HG02870 (cell line): ENCODE results near the gene BANP.
"Not testable (repeated sequence)": the region's sequence is repeated elsewhere in the genome, so short reads cannot be mapped to it uniquely, and the experiment has no call there.

Source experiments
- ATAC-seq: cut with Tn5 transposase; IDR thresholded peaks from one replicate; pipeline ENCODE4 v1.9.1; 2021; ENCODE audit warnings: mild to moderate bottlenecking, moderate library complexity; ENCODE audit not compliant: unreplicated experiment

The BANP gene

DNA sequence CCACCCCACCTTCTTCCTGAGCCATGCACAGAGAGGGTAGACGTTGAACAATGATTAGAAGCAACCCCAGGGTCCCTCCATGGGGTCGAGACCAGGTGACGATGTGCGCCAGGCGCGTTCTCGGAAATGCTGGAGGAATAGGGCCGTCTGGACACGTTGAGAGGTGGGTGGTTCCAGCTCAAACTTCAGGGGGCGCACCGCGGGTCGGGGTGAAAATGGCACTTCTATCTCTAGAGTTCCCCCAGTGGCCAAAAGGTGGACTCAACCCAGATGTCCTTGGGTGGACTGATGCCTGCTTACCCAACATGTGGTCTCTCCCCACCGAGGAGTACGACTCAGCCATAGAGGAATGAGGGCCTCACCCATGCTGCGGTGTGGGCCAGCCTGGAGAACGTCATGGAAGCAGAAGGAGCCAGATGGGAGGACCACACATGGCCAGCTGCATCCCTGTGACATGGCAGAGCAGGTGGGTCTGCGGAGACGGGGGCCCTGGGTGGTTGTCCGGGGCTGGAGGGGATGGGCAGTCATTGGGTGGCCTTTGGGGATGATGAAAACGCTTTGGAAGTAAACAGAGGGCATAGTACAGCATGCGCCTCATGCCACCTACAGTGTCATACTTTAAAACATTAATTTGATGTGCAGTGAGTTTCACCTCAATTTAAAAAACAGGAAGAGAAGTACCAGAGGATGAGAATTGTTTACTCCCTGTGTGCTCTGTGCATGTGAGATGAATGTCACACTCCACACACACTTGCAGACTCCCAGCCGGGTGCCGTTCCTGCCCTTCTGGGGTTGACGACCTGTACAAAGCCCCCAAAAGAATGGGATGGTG is 147.7 kb downstream of the BANP start:
- not testable (repeated sequence) for ATAC-seq

DNA sequence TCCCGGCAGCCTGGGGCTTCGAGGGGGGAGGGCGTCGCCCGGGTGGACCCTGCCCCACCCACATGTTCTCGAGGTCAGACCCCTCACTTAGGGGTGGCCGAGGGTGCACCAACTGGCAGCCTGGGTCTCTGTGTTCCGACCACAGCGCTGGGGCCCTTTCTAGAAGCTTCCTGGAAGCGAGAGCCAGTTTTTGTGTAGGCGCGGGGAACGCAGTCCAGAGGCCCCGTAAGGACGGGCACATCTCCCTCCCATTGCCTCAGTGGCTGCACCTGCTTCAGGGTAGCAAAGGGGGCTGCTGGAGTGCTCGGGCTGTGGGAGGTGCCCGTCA is 148.3 kb downstream of the BANP start:
- ATAC-seq, result no peak

GRCh38 chr16:88099956-88100355 is 148.7 kb downstream of the BANP start:
- ATAC-seq, result not testable (repeated sequence)

DNA sequence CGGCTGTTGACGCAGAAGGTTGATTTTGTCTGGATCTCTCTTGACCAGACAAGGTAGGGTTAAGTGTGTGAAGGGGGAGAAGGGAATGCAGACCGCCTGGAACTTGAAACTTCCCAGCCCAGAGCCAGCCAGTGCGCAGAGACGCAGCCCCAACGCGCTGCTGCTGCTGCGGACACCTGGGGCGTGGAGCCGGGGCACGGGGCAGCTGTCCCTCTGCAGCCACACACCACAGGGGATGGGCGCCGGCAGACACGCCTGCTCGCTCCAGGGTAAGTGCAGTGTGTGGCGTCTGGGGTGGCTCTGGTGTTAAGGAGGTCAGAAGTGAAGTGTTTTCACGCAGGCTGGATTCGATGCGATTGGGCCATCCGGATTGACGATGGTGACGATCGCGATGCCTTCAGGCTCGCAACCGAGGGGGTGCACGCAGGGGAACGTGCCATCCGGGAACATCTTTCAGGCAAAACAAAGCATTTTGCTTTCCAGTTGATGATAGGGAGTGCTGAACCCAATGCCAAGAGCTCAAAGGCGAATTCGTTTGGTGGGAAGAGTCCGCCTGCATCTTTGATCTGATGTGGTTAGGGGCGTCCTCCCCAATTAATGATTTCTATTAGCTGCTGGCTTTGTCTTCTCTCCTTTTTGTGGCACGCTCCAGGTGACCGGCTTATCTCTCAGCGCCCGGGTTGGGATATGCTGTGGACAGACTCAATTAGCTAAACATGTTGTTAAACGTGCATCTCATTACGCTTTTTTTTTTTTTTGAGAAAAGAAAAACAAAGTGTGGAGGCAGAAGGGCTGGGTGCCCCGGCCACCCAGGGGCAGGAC is 149.8 kb downstream of the BANP start:
- not testable (repeated sequence) for ATAC-seq

- not testable (repeated sequence) for ATAC-seq
Measured at GRCh38 chr16:88101623-88102105, 150.4 kb downstream of the BANP start.

- ATAC-seq, result no peak
Measured at GRCh38 chr16:88102597-88102996, 151.4 kb downstream of the BANP start.

DNA sequence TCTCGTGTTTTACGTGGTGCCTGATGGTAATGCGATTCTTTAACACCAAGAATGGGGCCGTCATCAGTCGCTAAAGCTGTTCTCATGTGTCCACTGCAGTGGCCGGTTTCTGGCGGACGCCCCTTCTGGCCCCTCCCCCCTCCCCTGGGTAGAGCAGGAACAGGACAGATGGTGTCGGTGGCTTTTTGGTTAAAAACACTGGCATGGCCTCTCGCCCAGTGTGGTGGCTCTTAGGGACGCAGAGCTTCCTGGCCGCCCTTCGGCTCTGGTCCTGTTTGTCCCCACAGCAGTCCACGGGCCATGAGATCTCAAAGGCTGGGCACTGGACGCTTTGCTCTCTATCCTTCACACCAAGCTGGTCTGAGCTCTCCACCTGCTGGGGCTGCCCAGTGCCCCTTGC is 151.8 kb downstream of the BANP start:
- ATAC-seq, result no peak

- ATAC-seq, result no peak
Measured at GRCh38 chr16:88103581-88104188, 152.5 kb downstream of the BANP start.

- not testable (repeated sequence) for ATAC-seq
Measured at GRCh38 chr16:88104363-88104762, 153.1 kb downstream of the BANP start.

DNA sequence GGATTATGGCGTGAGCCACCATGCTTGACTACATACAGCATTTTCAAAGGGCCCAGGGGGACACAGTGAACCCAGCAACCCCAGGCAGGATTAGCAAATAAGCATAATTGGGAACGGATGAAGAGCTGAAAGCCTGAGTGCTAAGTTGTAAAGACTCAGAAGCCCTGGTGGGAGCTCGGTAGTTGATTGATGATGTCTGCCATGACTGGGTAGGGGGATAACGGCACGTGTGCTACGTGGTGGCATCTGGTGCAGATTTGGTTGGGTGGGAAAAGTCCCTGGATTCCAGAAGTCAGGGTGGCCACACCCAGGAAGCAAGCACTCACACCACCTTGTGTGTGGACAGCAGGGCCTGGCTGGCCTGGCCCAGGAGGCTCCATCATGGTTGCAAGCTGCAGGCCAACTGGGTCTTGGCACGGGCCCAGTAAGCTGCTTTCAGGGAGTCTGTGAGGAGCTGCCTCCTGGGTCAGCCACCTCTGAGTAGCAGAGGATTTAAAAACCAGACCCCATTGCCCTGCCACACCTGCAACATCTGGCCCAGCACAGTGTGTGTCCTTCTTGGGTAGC is 154.4 kb downstream of the BANP start:
- not testable (repeated sequence) for ATAC-seq

- ATAC-seq, result not testable (repeated sequence)
Measured at GRCh38 chr16:88106566-88106965, 155.3 kb downstream of the BANP start.

- ATAC-seq, result no peak
Measured at GRCh38 chr16:88108762-88109161, 157.5 kb downstream of the BANP start.

- ATAC-seq, result not testable (repeated sequence)
Measured at GRCh38 chr16:88109726-88110621, 158.7 kb downstream of the BANP start.

DNA sequence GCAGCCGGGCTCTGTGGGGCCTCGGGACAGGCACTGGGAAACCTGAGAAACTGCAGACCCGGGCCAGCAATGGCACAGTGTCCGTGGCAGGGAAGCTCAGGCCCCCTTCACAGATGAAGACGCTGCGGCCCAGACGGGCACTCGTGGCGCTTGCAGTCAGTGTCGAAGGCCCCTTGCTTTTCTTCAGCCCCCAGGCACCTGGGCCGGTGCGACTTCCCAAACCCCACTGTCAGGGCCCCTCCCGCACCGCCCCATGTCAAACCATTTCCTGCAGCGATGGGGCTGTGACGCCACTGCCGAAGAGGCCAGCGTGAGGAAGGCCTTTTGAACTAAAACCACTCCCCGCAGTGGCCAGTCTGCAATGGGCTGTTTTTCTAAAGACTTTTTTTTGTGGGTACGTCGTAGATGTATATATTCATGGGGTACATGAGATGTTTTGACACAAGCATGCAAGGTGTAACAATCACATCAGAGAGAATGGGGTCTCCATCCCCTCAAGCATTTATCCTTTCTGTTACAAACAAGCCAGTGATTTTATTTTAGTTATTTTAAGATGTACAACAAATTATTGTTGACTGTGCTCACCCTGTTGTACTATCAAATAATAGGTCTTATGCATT is 159.8 kb downstream of the BANP start:
- ATAC-seq, result not testable (repeated sequence)

- not testable (repeated sequence) for ATAC-seq
Measured at GRCh38 chr16:88111976-88112375, 160.7 kb downstream of the BANP start.

- no peak for ATAC-seq
Measured at GRCh38 chr16:88113545-88114045, 162.4 kb downstream of the BANP start.

GRCh38 chr16:88114541-88115228 is 163.5 kb downstream of the BANP start:
- not testable (repeated sequence) for ATAC-seq

DNA sequence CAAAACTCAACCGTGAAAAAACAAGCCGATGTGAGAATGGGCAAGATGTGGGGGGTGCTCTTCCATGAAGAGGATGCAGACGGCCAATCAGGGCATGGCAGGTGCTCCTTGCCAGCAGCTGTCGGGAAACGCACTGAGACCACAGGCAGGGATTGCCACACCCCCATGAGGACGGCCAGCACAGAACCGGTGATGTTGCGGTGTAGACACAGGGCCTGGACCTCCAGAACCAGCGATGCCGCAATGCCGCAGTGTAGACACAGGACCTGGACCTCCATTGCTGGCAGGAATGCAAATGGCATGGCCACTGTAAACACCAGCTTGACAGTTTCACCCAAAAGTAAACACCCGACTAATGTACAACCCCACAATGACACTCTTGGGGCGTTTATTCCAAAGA is 164.9 kb downstream of the BANP start:
- no peak for ATAC-seq

DNA sequence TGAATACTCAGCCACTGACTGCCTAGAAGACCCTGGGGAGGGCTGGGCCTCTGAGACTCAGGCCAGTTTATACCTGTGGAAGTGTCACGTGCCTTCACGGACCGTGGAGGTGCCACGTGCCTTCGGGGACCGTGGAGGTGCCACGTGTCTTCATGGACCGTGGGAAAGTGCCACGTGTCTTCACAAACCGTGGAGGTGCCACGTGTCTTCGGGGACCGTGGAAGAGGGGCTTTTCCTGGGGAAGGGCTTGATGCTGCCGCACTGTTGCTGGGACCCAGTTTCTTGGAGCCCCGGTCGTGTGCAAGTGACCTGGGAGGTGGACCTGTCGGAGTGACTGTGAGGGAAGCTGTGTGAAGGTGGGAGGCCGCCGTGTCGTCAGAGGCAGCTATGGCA is 166.2 kb downstream of the BANP start:
- no peak for ATAC-seq
